Embryonic facial prominence (tissue), 1 donor: Measurements from ENCODE around the gene SVIL.

Experiments used
- DNase-seq: peaks from one replicate; pipeline ENCODE4 v3.0.0-alpha.2; 2016; ENCODE audit errors: extremely low spot score

Gene SVIL, protein sequence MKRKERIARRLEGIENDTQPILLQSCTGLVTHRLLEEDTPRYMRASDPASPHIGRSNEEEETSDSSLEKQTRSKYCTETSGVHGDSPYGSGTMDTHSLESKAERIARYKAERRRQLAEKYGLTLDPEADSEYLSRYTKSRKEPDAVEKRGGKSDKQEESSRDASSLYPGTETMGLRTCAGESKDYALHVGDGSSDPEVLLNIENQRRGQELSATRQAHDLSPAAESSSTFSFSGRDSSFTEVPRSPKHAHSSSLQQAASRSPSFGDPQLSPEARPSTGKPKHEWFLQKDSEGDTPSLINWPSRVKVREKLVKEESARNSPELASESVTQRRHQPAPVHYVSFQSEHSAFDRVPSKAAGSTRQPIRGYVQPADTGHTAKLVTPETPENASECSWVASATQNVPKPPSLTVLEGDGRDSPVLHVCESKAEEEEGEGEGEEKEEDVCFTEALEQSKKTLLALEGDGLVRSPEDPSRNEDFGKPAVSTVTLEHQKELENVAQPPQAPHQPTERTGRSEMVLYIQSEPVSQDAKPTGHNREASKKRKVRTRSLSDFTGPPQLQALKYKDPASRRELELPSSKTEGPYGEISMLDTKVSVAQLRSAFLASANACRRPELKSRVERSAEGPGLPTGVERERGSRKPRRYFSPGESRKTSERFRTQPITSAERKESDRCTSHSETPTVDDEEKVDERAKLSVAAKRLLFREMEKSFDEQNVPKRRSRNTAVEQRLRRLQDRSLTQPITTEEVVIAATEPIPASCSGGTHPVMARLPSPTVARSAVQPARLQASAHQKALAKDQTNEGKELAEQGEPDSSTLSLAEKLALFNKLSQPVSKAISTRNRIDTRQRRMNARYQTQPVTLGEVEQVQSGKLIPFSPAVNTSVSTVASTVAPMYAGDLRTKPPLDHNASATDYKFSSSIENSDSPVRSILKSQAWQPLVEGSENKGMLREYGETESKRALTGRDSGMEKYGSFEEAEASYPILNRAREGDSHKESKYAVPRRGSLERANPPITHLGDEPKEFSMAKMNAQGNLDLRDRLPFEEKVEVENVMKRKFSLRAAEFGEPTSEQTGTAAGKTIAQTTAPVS (N-terminal part only)

DNA sequence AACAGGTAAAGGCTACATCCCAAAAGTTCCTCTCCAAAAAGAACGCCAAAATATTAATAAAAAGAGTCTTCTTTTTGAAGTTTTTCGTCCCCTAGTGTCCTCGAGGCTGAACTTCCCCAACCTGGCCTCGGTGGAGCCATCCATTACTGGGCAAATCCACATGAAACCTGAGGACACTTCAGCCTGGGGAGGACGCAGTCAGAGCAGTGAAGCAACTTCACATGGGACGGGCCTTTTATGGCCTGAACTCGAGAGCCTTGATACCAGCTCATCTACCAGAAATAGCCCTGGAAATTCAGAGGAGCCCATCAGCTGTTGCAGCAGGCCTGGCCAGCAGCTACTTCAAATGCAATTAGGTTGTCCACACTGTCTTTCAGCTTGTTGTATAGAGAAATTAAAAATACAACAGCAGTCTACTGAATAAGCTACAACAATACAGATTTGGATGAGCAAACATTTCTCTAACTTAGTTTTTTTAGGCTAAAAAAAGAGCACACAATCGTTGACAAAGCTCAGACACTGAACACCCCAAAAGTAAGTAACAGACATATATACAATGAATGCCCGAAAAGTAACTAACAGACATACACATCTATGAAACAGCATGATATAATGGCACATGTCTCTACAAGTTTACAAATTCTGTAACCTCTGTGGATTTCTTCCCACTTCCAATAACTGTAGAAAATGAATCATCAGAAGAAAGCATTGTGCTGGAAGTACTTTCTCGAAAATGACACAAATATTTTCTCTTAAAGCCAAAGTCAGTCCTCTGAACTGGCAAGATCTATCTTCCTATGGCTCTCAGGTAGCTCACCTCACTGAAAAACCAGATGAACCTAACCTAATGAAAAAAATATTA, at the start of gene SVIL:
Gene SVIL (minus strand): TSS at position 208 of the 862 bp plus-strand sequence. CDS start 79,913 bp downstream, outside the sequence.
- DNase-seq: no peak

DNA sequence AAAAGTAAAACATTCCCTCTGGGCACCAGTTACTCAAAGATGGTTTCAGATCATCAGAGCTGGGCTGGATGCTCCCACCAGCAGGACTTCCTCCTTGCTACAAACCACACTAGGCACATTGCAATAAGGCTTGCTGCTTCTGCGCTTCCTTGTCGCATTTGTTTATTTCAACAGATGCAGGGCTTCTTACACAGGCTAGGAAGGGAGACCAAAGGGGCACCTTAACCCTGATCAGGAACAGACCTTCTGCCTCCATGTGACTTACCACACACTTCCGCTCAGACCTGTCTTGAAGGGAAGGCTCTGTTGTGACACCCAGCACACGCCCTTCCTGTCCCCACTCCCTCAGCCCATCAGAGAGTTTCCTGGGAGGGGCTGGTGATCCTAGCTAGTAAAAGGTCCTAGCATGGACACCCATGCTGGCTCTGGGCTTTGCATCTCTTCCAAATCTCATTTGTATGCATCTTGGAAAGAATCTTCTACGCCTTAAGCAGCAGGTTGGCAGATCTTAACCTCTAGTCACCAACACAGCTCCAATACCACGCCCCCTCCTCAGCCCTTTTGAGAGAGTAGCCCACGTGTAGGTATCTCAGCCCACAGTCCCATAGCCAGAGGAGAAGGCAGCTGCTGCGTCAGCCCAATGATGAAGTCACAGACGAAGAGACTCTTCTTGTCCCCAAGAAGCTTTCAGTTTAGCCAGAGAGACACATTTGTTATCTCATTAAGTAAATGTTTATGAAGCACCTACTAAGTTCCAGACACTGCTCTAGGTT, 47.1 kb upstream of the SVIL start:
- no peak for DNase-seq

DNA sequence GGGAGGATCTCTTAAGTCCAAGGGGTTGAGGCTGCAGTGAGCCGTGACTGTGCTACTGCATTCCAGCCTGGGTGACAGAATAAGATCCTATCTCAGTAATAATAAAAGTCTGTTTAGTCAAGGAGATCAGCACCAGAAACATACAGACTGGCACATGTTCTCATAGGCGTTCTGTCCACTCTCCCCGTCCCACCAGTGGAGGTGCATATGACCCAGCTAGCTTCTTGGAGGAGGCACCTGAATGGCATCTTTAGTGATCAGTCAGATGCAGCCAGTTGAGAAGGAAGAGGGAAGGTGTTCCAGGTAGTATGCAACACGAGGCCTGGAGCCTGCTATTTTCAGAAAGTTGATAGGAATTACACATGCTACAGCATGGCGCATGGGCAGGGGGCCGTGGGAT, 45.3 kb upstream of the SVIL start:
- no peak for DNase-seq

DNA sequence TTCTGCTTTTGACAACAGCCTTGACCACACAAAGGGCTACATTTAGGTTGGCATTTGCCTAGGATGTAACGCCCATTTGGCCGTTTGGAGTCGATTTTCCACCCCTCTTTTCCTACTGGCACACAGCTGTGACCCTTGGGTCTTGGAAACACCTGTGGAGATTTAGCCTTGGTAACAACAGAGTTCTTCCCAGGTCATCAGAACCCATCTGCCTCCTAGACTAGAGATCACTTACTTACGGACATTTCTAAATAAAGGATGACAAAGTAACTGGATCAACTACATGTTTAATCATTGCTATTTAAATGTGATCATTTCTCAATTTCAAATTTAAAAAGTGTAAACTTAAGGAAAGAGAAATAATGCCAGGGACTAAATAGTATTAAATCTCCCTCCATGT, 42.0 kb upstream of the SVIL start:
- no peak for DNase-seq

DNA sequence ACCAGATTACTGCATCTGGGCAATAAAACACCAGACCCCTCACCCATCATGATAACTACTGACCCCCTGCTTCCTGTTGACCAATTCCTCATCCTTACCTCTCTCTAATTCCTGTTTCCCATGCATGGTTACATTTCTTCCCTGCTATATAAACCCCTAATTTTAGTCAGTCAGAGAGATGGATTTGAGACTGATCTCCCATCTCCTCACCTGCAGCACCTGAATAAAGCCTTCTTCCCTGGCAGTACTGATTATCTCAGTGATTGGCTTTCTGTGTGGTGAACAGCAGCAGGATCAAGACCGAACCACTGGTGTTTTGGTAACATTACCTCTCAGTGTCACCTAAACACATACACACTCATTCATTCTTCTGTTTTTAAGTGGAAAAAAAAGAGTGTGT, 41.2 kb upstream of the SVIL start:
- no peak for DNase-seq

DNA sequence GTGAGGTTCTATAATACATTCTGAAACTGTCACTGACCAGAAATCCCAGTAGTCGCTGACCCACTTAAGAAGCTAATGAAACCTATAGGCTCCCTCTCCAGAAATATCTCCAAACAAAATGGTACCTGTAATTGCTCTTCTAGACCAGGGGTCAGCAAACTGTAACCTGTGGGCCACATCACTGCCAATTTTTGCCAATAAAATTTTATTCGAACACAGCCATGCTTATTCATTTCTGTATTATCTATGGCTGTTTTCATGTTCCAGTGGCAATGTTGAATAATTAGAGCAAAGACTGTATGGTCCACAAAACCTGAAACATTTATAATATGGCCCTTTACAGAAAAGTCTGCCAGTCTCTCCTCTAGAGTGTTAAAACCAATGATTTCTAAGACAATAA, 37.2 kb upstream of the SVIL start:
- no peak for DNase-seq

DNA sequence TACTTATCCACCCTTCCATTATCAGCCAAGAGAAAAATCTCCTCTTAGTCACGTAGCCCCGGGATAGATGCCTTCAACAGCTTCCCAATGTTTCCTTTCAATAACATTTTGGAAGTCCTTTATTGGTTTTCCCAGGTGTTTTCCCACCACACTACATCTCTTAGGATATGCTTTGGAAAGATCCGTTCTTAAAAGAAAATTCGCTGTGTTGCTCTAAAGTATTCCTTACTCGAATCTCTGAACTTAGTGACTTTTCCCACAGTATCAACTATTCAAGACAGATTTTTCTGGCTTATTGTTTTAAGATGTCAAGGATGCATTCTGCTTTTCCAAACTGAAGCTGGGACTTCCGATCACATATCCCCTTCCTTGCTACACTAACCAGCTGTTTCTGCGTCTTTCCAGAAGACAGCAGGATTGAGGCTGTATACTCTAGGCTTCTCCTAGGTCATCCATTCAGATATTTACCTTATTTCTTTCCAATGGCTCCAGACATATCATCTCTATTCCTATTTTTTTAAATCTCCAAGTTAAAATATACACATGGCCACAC, 36.5 kb upstream of the SVIL start:
- DNase-seq: no peak

DNA sequence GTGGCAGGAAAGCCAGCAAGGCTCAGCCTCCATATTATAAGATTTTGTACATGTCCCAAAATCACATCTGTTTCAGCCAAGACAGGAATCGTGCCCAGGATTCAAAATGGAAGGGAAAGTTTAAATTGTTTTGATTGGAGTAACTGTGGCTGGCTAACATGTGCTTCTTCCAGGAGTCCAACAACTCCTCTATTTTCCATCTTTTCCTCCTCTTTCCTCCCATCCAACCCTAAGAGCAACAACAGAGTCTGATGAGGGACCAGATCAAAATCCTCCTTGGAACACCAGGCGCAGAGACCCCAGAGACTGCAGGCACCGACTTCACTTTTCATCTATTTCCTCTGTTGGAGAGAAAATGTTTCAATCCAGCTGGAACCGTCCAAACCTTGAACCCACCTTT, 36.0 kb upstream of the SVIL start:
- DNase-seq: no peak

DNA sequence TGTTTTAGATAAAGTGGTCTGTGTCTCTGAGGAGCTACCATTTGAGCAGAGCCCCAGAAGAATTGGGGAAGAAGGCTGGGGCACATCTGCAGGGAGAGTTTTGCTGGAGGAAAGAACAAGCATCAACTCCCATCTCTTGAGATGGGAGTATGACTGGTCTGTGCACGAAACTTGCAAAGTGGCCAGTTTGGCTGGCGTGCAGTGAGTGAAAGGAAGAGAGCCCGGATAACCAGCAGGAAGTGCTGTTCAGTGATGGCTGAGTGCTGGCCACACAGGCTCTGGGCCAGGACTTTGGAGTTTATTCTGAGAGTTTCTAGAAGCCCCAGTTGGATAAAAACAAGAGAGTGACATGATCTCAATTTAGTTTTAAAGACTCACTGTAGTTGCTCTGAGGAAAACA, 34.4 kb upstream of the SVIL start:
- no peak for DNase-seq

DNA sequence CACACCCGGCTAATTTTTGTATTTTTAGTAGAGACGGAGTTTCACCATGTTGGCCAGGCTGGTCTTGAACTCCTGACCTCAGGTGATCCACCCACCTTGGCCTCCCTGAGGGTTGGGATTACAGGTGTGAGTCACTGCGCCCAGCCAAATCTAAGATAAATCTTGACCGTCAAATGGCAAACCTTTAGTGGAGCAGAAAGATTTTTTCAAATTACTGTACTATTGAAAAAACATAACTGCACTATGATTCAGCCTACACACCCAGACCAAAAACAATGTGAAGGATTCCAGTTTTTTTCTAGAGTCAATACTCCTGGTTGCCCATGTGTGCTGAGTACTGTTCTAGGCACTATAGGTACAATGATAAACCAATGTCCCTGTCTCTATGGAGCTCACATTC, 33.9 kb upstream of the SVIL start:
- no peak for DNase-seq

DNA sequence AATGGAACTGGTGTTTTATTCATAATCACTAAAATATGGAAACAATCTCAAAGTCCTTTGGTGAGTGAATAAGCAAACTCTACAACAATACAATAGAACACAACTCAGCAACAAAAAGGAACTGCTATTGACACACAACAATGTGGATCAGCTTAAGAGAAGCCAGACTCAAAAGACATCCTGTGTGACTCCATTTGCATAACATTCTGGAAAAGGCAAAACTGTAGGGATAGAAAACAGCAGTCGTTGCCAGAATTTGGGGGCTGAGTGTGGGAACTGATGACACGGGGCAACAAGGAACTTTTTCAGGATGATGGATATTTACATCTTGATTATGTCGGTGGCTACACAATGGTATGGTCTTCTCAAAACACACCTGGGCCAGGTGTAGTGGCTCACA, 32.4 kb upstream of the SVIL start:
- no peak for DNase-seq

DNA sequence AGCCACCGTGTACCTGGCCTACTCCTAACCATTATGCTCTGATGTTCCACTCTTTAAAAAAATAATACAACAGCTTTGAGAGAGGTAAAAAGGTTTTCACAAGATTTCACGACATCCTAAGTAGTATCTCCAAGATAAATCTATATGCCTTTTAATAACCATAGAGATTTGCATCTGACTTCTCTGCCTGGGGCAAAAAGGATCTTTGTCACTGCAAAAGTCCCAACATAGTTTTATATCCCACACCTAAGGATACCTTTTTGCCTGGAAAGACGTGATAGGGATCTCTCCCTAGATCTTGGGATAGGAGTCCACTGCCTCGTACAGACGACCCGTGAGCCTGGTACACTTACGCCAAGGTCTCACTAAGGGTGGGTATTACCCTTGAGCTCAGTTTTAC, 31.4 kb upstream of the SVIL start:
- no peak for DNase-seq

DNA sequence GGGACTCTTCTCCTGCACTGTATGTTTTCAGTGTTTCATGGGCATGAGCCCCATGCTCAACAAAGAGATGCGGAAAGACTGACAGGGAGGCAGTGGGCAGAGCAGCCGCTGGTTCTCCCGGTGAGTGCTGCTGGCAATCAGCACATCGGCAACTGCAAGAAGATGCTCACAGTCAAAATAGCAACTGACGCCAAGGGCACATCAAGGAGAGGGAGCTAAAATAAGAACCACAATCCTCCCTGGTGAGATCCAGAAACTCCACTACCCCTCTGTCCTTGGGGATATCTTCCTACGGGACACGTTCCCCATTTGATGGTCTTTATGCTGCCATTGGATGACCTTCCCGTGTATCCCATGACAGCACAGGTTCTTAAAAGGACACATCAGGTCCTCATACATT, 28.9 kb upstream of the SVIL start:
- no peak for DNase-seq

DNA sequence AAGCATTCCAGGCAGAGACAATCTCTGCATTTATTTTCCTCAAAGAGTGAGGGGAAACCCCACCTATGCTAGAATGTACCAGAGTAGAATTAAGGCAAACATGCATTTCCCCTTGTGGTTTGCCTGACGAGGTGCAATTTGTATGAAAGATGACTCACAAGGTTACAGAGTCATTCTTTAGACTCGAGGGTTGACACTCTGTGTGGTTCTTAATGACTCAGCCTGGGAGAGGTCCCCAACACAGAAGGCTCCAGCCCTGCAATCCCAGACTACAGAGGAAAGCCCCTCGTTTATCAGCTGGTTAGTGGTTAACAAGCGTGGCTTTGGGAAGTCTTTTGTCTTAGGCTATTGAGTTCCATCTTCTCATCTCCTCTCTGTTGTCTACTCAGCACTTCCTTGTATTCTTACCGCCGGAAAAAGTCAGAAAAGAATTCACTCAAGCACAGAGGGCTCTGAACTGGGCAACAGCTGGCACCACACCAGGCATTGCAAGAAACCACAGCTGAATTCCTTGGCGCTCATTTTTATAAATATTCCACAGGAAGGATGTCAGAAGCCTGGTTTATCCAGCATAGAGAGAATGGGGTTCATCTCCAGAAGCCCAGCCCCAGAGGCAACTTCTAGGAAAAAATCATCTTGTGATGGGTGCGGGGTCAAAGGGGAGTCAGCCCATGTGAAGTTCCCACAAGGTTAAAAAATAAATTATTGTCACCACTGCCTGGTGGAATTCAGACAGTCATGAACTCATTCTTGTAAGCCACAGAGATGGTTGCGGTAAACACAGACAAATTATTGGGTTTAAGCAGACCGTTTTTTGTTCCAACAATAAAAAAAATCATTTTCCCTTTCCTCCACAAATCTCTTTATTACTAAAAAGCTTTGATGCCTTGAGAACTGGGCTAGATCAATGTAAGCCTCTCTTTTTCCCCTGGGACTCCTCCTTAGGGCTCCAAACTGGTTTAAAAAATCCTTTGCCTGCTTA, 24.5 kb upstream of the SVIL start:
- DNase-seq: peak; percentile 61

DNA sequence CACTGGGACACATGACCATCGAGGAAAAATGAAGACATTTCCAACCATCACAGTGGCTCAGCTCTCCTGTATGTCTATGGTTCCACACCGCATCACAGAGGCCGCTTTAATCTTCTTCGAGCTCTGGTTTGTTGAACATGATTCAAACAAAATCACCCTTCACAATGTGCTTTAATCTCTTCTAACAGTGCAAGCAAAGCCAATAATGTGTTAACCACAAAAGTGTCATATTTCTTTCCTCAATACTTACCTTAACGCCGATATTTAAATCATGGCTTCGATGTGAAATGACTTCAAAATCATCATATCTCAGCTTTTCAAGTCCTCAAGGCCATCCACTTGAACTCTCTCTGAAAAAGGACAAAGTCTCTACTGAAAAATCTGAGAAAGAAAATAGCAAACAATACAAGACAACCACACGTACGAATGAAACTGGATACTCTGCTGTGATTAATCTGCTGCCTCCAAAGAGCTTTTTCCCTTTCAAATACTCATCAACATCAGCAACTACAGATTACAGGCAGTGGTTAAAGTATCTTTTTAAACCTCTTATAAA, 23.0 kb upstream of the SVIL start:
- DNase-seq: no peak

DNA sequence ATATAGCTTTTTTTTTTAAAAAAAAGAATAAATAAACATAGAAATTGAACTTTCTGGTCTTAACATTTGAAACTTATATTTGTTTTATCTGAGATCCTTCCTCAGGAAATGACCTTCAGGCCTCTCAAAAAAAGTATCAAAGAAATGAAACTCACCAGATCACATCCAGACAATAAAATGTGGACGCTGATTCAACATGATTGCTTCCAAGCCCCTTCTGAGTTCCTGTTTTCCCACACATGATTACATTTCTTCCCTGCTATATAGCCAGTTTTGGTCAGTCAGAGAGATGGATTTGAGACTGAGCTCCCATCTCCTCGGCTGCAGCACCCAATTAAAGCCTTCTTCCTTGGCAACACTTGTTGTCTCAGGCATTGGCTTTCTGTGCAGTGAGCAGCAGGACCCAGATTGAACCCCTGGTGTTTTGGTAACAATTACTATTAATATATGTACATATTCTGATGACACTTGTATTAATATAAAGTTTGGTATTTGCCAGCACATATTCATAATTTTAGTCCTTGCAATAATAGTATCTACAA, 21.8 kb upstream of the SVIL start:
- no peak for DNase-seq

DNA sequence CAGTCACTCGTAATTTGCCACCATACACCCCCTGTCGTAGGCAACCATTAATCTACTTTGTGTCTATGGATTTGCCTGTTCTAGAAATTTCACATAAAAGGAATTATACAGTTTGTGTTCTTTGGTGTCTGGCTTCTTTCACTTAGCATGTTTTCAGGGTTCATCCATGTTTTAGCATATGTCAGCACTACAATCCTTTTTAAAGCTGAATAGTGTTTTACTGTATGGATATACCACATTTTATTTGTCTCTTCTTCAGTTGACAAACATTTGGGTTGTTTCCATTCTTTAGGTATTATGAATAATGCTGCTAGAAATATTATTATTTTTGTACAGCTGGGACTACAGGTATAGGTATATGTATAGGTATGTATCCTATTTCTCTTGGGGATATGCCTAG, 17.4 kb upstream of the SVIL start:
- DNase-seq: no peak

DNA sequence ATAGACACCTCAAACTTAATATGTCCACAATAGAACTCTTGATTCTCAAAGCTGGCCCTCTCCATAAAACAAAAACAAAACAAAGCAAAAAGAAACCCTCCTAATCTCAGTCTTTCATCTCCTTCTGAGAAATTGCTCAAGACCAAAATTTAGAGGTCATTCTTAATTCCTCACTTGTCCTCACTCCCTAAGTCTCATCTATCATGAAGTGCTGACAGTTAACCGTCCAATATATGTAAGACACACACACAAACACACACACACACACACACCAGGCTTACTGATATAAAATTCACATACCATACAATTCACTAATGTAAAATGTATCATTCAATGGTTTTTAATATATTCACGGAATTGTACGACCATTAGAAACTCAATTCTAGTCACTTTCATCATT, 17.0 kb upstream of the SVIL start:
- no peak for DNase-seq

DNA sequence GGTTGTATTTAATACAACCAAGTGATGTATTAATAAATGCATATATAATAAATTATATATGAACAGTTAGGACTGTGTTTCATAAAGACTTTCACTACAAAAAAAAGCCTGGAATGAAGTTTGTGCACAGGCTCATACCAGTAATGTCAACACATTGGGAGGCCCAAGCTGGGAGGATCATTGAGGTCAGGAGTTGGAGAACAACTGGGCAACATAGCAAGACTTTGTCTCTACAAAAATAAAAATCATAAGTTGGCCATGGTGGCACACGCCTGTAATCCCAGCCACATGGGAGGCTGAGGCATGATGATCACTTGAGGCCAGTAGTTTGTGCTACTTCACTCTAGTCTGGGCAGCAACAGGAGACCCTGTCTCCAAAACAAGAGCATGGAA, 15.8 kb upstream of the SVIL start:
- no peak for DNase-seq
